Measurements from ENCODE around the gene GALNT14. TPM values are rescaled to one million over a fixed set of nuclear protein-coding genes. Genes with fewer than 3 reads are reported as not detected.

Gene GALNT14
- polyA plus RNA-seq, 6 donors from 2014 or later = 0.45 to 1.4 (median 0.64) TPM; not detected in 2

- Mint-ChIP-seq H3K27me3 (peaks cover 0 to 18% (median 9%) of the 10 kb centered on the region in 3 donors), H3K4me3 (no peak overlapping the region), H3K36me3 (no peaks in the 10 kb centered on the region), H3K27ac (no peak overlapping the region), H3K9me3 (peaks cover 3 to 20% (median 8%) of the 10 kb centered on the region in 7 donors), H3K4me1 (peaks cover under 1 to 2% (median 1%) of the 10 kb centered on the region in 3 donors)
- ATAC-seq (ENCODE audit: low read depth in 2 of 2) (no peak), DNase-seq (no peak)
Measured at GRCh38 chr2:30871980-30872789, 266.1 kb downstream of the GALNT14 start.

- Mint-ChIP-seq H3K4me1 (peaks cover 8 to 9% (median 8%) of the 10 kb centered on the region in 3 donors), H3K9me3 (peaks cover 3 to 20% (median 8%) of the 10 kb centered on the region in 7 donors), H3K4me3 (no peak overlapping the region), H3K27ac (no peak overlapping the region), H3K36me3 (no peaks in the 10 kb centered on the region), H3K27me3 (peaks cover 0 to 23% (median 15%) of the 10 kb centered on the region in 3 donors)
- DNase-seq (no peak), ATAC-seq (ENCODE audit: low read depth in 2 of 2) (no peak)
Measured at GRCh38 chr2:30871440-30871839, 266.8 kb downstream of the GALNT14 start.

GRCh38 chr2:30869988-30870387, 268.3 kb downstream of the GALNT14 start:
- DNase-seq (no peak), ATAC-seq (ENCODE audit: low read depth in 2 of 2) (no peak)
- peaks cover 0 to 26% (median 15%) of the 10 kb centered on the region in 3 donors for H3K27me3 Mint-ChIP-seq
- peaks cover 16 to 21% (median 18%) of the 10 kb centered on the region in 3 donors for H3K4me1 Mint-ChIP-seq
- no peak overlapping the region for H3K4me3 Mint-ChIP-seq
- no peaks in the 10 kb centered on the region for H3K36me3 Mint-ChIP-seq
- H3K9me3 Mint-ChIP-seq = peaks cover 0 to 15% (median 5%) of the 10 kb centered on the region in 7 donors
- H3K27ac Mint-ChIP-seq = no peak overlapping the region

GRCh38 chr2:30867385-30867784, 270.9 kb downstream of the GALNT14 start:
- ATAC-seq (ENCODE audit: low read depth in 2 of 2) (peak in 1 of 2 donors; percentile 52), DNase-seq (no peak)
- Mint-ChIP-seq H3K36me3 (no peaks in the 10 kb centered on the region), H3K9me3 (peaks cover 0 to 4% (median 0%) of the 10 kb centered on the region in 7 donors), H3K27ac (no peak overlapping the region), H3K27me3 (peaks cover 0 to 20% (median 14%) of the 10 kb centered on the region in 3 donors), H3K4me3 (no peak overlapping the region), H3K4me1 (peaks cover 16 to 21% (median 18%) of the 10 kb centered on the region in 3 donors)

- DNase-seq = no peak
- no peaks in the 10 kb centered on the region for H3K36me3 Mint-ChIP-seq
- H3K4me3 Mint-ChIP-seq = no peak overlapping the region
- H3K4me1 Mint-ChIP-seq = peaks cover 16 to 21% (median 18%) of the 10 kb centered on the region in 3 donors
- peaks cover 0 to 4% (median 0%) of the 10 kb centered on the region in 7 donors for H3K9me3 Mint-ChIP-seq
- peaks cover 0 to 20% (median 10%) of the 10 kb centered on the region in 3 donors for H3K27me3 Mint-ChIP-seq
- peak; percentile 32 to 35 for ATAC-seq (ENCODE audit: low read depth in 2 of 2)
- H3K27ac Mint-ChIP-seq = no peak overlapping the region
Measured at GRCh38 chr2:30866974-30867373, 271.3 kb downstream of the GALNT14 start.

- Mint-ChIP-seq H3K36me3 (no peaks in the 10 kb centered on the region), H3K9me3 (peaks cover 0 to 4% (median 0%) of the 10 kb centered on the region in 7 donors), H3K4me1 (peaks cover 16 to 21% (median 18%) of the 10 kb centered on the region in 3 donors), H3K27ac (peak overlapping the region in 2 of 6 donors; percentile 2 to 58), H3K27me3 (peaks cover 0 to 20% (median 7%) of the 10 kb centered on the region in 3 donors), H3K4me3 (no peak overlapping the region)
- DNase-seq = no peak
- peak; percentile 42 to 56 for ATAC-seq (ENCODE audit: low read depth in 2 of 2)
Measured at GRCh38 chr2:30865892-30866681, 272.2 kb downstream of the GALNT14 start.

- Mint-ChIP-seq H3K9me3 (peaks cover 0 to 4% (median 0%) of the 10 kb centered on the region in 7 donors), H3K36me3 (no peaks in the 10 kb centered on the region), H3K4me3 (no peak overlapping the region), H3K4me1 (peaks cover 16 to 21% (median 18%) of the 10 kb centered on the region in 3 donors), H3K27ac (no peak overlapping the region), H3K27me3 (peaks cover 0 to 20% (median 7%) of the 10 kb centered on the region in 3 donors)
- ATAC-seq (ENCODE audit: low read depth in 2 of 2) (no peak), DNase-seq (no peak)
Measured at GRCh38 chr2:30865243-30865642, 273.0 kb downstream of the GALNT14 start.

GRCh38 chr2:30862054-30862651, 276.1 kb downstream of the GALNT14 start:
- H3K27ac Mint-ChIP-seq = no peak overlapping the region
- H3K36me3 Mint-ChIP-seq = no peaks in the 10 kb centered on the region
- peak; percentile 35 for DNase-seq
- peaks cover 0 to 8% (median 5%) of the 10 kb centered on the region in 3 donors for H3K27me3 Mint-ChIP-seq
- peak; percentile 52 for ATAC-seq (ENCODE audit: low read depth in 2 of 2)
- peaks cover 0 to 5% (median 2%) of the 10 kb centered on the region in 7 donors for H3K9me3 Mint-ChIP-seq
- H3K4me3 Mint-ChIP-seq = no peak overlapping the region
- H3K4me1 Mint-ChIP-seq = peaks cover 15 to 19% (median 17%) of the 10 kb centered on the region in 3 donors

- Mint-ChIP-seq H3K9me3 (peaks cover 0 to 5% (median 2%) of the 10 kb centered on the region in 7 donors), H3K4me3 (no peak overlapping the region), H3K4me1 (peaks cover under 1 to 5% (median 3%) of the 10 kb centered on the region in 3 donors), H3K27me3 (peaks cover 0 to under 1% (median 0%) of the 10 kb centered on the region in 3 donors), H3K36me3 (no peaks in the 10 kb centered on the region), H3K27ac (no peak overlapping the region)
- ATAC-seq (ENCODE audit: low read depth in 2 of 2) (no peak), DNase-seq (no peak)
Measured at GRCh38 chr2:30860726-30861125, 277.5 kb downstream of the GALNT14 start.

Other genes starting within 250 kb of the GALNT14 start
- gene CAPN14, start 79.1 kb upstream of the GALNT14 start, polyA plus RNA-seq (ENCODE audit: low read depth in 6 of 6) = 1 to 10 TPM in 3 of 6 donors, under 1 TPM in 2, not detected in 1; 0.30 to 1.3 (median 1.1) TPM
- 10 to 100 TPM in 3 of 6 donors, 1 to 10 TPM in 3; 5.9 to 13.6 (median 10.0) TPM for gene EHD3, start 95.7 kb upstream of the GALNT14 start, polyA plus RNA-seq (ENCODE audit: low read depth in 6 of 6)